ENCODE results near the gene DUOX1. TPM values are rescaled to one million over a fixed set of nuclear protein-coding genes. Genes with fewer than 3 reads are reported as not detected.

DUOX1 gene
- total RNA-seq, 1 experiment from 2014 or later = 19.6 TPM

DNA sequence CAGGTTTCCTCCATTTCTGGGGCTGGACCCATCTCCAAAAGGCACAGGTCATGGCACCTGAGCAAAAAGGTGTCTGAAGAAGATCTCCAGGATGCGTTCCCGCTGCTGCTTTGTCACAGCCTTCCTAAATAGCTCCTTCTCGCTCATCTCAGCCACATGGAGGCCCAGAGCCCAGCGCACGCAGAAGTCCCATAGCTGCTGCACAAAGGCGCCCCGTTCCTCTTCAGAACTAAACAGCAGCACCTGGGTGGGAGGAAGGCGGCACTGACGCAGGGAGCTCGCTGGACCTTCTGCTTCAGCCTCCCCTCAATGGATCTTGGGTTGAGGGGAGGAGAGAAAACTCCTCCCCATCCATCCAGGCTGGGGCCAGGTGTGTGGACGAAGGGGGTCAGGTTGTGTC lies 24.2 kb upstream of the DUOX1 start:
- intact Hi-C loops (cut with micrococcal nuclease) = no loop called here
- no peaks in the 10 kb centered on the region for H3K9me2 ChIP-seq (ENCODE audit: insufficient read depth)
- no peak for ATAC-seq
- DNase-seq (ENCODE audit: low read depth, low spot score) = no peak
- ChIA-PET POLR2A (no interaction called here), RAD21 (ENCODE audit: low non-redundant PET in 1 of 2, low total read pairs in 2 of 2, uncharacterized antibody in 2 of 2, unreplicated experiment in 2 of 2) (no interaction called here), CTCF (interaction anchor here (2.3 kb wide), 1 partner anchor 13 kb away, joined by 16 read pairs; no protein-coding TSS in a partner anchor)
- H3K9ac ChIP-seq (ENCODE audit: low read length) = no peak overlapping the region
- H3K36me3 ChIP-seq (ENCODE audit: control insufficient read depth in 1 of 2, insufficient read depth in 2 of 2, low read length in 2 of 2) = no peaks in the 10 kb centered on the region
- H3K27me3 ChIP-seq (ENCODE audit: insufficient read depth, low read length) = no peaks in the 10 kb centered on the region
- BruUV-seq (replicated peaks) = no TSS peak
- H3K27ac ChIP-seq (ENCODE audit: low read depth, low read length) = no peak overlapping the region
- no peaks in the 10 kb centered on the region for H3K9me3 ChIP-seq (ENCODE audit: control insufficient read depth in 1 of 2, insufficient read depth in 1 of 2, low read depth in 1 of 2, low read length in 2 of 2)
- no peaks in the 10 kb centered on the region for H3K79me2 ChIP-seq (ENCODE audit: insufficient read depth, low read length)
- TF ChIP-seq, protein P1, sequence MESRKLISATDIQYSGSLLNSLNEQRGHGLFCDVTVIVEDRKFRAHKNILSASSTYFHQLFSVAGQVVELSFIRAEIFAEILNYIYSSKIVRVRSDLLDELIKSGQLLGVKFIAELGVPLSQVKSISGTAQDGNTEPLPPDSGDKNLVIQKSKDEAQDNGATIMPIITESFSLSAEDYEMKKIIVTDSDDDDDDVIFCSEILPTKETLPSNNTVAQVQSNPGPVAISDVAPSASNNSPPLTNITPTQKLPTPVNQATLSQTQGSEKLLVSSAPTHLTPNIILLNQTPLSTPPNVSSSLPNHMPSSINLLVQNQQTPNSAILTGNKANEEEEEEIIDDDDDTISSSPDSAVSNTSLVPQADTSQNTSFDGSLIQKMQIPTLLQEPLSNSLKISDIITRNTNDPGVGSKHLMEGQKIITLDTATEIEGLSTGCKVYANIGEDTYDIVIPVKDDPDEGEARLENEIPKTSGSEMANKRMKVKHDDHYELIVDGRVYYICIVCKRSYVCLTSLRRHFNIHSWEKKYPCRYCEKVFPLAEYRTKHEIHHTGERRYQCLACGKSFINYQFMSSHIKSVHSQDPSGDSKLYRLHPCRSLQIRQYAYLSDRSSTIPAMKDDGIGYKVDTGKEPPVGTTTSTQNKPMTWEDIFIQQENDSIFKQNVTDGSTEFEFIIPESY (IDR thresholded peaks at IDR 0.05; ENCODE audit: extremely low read depth, insufficient replicate concordance, low read length) = no peak
- TF ChIP-seq EGR1 (IDR thresholded peaks at IDR 0.05; ENCODE audit: low read depth) = no peak
- no peak for TF ChIP-seq SRF (IDR thresholded peaks at IDR 0.05; ENCODE audit: low read depth)
- TF ChIP-seq, protein P2, sequence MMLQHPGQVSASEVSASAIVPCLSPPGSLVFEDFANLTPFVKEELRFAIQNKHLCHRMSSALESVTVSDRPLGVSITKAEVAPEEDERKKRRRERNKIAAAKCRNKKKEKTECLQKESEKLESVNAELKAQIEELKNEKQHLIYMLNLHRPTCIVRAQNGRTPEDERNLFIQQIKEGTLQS (IDR thresholded peaks at IDR 0.05) = no peak
- TF ChIP-seq RAD21 (IDR thresholded peaks at IDR 0.05; ENCODE audit: low read depth) = no peak
- TF ChIP-seq TCF7L2 (IDR thresholded peaks at IDR 0.05; ENCODE audit: borderline replicate concordance, extremely low read depth, insufficient read depth, insufficient read length) = no peak
- TF ChIP-seq CEBPB (IDR thresholded peaks at IDR 0.05; ENCODE audit: low read depth) = no peak
- TF ChIP-seq SP1 (IDR thresholded peaks at IDR 0.05; ENCODE audit: low read depth) = no peak
- TF ChIP-seq ELF1 (IDR thresholded peaks at IDR 0.05; ENCODE audit: borderline replicate concordance, low read depth) = no peak
- TF ChIP-seq ZFX (IDR thresholded peaks at IDR 0.05) = no peak
- TF ChIP-seq POLR2AphosphoS5 (IDR thresholded peaks at IDR 0.05; ENCODE audit: low read depth, low read length) = no peak
- TF ChIP-seq, protein P3, sequence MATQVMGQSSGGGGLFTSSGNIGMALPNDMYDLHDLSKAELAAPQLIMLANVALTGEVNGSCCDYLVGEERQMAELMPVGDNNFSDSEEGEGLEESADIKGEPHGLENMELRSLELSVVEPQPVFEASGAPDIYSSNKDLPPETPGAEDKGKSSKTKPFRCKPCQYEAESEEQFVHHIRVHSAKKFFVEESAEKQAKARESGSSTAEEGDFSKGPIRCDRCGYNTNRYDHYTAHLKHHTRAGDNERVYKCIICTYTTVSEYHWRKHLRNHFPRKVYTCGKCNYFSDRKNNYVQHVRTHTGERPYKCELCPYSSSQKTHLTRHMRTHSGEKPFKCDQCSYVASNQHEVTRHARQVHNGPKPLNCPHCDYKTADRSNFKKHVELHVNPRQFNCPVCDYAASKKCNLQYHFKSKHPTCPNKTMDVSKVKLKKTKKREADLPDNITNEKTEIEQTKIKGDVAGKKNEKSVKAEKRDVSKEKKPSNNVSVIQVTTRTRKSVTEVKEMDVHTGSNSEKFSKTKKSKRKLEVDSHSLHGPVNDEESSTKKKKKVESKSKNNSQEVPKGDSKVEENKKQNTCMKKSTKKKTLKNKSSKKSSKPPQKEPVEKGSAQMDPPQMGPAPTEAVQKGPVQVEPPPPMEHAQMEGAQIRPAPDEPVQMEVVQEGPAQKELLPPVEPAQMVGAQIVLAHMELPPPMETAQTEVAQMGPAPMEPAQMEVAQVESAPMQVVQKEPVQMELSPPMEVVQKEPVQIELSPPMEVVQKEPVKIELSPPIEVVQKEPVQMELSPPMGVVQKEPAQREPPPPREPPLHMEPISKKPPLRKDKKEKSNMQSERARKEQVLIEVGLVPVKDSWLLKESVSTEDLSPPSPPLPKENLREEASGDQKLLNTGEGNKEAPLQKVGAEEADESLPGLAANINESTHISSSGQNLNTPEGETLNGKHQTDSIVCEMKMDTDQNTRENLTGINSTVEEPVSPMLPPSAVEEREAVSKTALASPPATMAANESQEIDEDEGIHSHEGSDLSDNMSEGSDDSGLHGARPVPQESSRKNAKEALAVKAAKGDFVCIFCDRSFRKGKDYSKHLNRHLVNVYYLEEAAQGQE (IDR thresholded peaks at IDR 0.05; ENCODE audit: low read depth) = no peak
- TF ChIP-seq, protein P4, sequence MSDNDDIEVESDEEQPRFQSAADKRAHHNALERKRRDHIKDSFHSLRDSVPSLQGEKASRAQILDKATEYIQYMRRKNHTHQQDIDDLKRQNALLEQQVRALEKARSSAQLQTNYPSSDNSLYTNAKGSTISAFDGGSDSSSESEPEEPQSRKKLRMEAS (IDR thresholded peaks at IDR 0.05) = no peak
- no peak for TF ChIP-seq YY1 (IDR thresholded peaks at IDR 0.05; ENCODE audit: extremely low read depth, insufficient replicate concordance, low read depth, low read length)
- no peak for TF ChIP-seq POLR2A (IDR thresholded peaks at IDR 0.05; ENCODE audit: borderline replicate concordance, extremely low read depth, insufficient read depth, insufficient read length)
- TF ChIP-seq FOSL1 (IDR thresholded peaks at IDR 0.05; ENCODE audit: low read depth) = no peak
- no peak for TF ChIP-seq CBX3 (IDR thresholded peaks at IDR 0.05; ENCODE audit: low read depth)
- no peaks in the 10 kb centered on the region for H4K20me1 ChIP-seq (ENCODE audit: insufficient read depth)
- no peaks in the 10 kb centered on the region for H3K4me1 ChIP-seq (ENCODE audit: control insufficient read depth in 1 of 2, insufficient read depth in 2 of 2, low read length in 2 of 2)
- H2AFZ ChIP-seq (ENCODE audit: low read depth, low read length, poor library complexity, severe bottlenecking) = no peak overlapping the region
- H3K4me3 ChIP-seq (replicated peaks in 1 of 2; ENCODE audit: low read depth in 1 of 2, low read length in 2 of 2) = no peak overlapping the region
- H3K4me2 ChIP-seq (ENCODE audit: low read length) = no peak overlapping the region

Data from HCT116 (cell line).